Ovary (tissue), 9 donors: ENCODE results near the gene ANKFN1. TPM values are rescaled to one million over a fixed set of nuclear protein-coding genes. Genes with fewer than 3 reads are reported as not detected.

Source experiments
- DNase-seq, 5 donors: peaks; one replicate each; pipeline ENCODE4 v3.0.0-alpha.2; 2019 to 2020
- H3K27ac ChIP-seq, 2 donors: fragments of 200-600 bp; one replicate each; pipeline versions ENCODE4 v1.5.1 to v1.8.0; 2019 to 2022
- H3K27me3 ChIP-seq: fragments of 200-600 bp; one replicate; pipeline ENCODE4 v1.8.0; 2022
- H3K36me3 ChIP-seq: fragments of 200-600 bp; sonication (generic); one replicate; pipeline ENCODE4 v1.5.1; 2019
- H3K4me1 ChIP-seq: one replicate; pipeline ENCODE4 v1.8.1; 2013; ENCODE audit warnings: mild to moderate bottlenecking, moderate library complexity; ENCODE audit not compliant: insufficient read depth
- H3K4me3 ChIP-seq: fragments of 200-600 bp; sonication (generic); one replicate; pipeline ENCODE4 v1.5.1; 2017
- H3K9me3 ChIP-seq, 2 donors: fragments of 200-600 bp in 1 of 2; sonication (generic) in 1 of 2; one replicate each; pipeline versions ENCODE4 v1.5.1 to v1.8.1; 2013 to 2019; ENCODE audit warnings: mild to moderate bottlenecking in 1 of 2, moderate library complexity in 1 of 2
- EP300 ChIP-seq: sonication (generic); formaldehyde crosslinking; IDR thresholded peaks from one replicate; pipeline ENCODE4 v1.6.1; 2017; ENCODE audit warnings: antibody characterized with exemption
- POLR2A ChIP-seq: fragments of 450-650 bp; IDR thresholded peaks from one replicate; pipeline ENCODE4 v1.6.1; 2017; ENCODE audit warnings: antibody characterized with exemption, mild to moderate bottlenecking, moderate library complexity
- WGBS, 3 donors: extraction: QIAGEN DNeasy Blood & Tissue Kit in 1 of 3; methylation state at CpG; one replicate each; pipeline versions ENCODE4 v1.1.5 to v1.1.7; 2013 to 2017; 5-methylcytosine and 5-hydroxymethylcytosine counted together
- intact Hi-C, 4 donors: fragments of 100-400 bp; cut with DNase I; formaldehyde crosslinking; loops; one replicate each; pipeline versions ENCODE4 v1.11.0 to v1.15.1; 2022 to 2023
- polyA plus RNA-seq, 2 donors: library from polyadenylated mRNA; stranded (reverse); fragments of 200-250 nt in 1 of 2; fragments of 350-450 nt in 1 of 2; fragmentation: Illumina TruSeq in 1 of 2; extraction: RNeasy Lipid Tissue Mini Kit (QIAGEN cat#74804) in 1 of 2; gene quantifications; one replicate each; pipeline ENCODE4 v1.2.3, GENCODE V29; 2013 to 2014
- total RNA-seq, 7 donors: library from RNA; depleted of rRNA in 2 of 7; stranded (reverse); fragments of >200 nt in 2 of 7; fragmentation: NEBNext Ultra II Directional in 3 of 7; extraction: Animal tissue kit (Norgen Biotek cat#: 25700) in 3 of 7; gene quantifications; one replicate each; pipeline versions ENCODE4 v1.1.0 to v1.2.4, GENCODE V29; 2016 to 2023
- TF ChIP-seq, protein P1 (sequence below), 3 donors: fragments of 450-650 bp in 2 of 3; fragments of 200-600 bp in 1 of 3; IDR thresholded peaks; one replicate each; pipeline versions ENCODE4 v1.5.1 to v1.8.0; 2016 to 2022; ENCODE audit warnings: antibody characterized with exemption in 3 of 3, mild to moderate bottlenecking in 1 of 3
- donor health status: DM: no; HTN: no; CAD: no; lungs with moderate emphysema.
- donor health status: DM: no; HTN: no; CAD: no.
- donor health status: Bipolar disorder and iron deficiency.
- donor health status: DM: yes; HTN: yes; CAD: no.
- donor health status: DM: no; HTN: no; CAD: no.
- donor health status: DM: yes; HTN: yes; CAD: no.

ANKFN1 gene
- total and polyA plus RNA-seq, 9 donors = 0.02 to 4.4 (median 0.54) TPM; not detected in 3

DNA sequence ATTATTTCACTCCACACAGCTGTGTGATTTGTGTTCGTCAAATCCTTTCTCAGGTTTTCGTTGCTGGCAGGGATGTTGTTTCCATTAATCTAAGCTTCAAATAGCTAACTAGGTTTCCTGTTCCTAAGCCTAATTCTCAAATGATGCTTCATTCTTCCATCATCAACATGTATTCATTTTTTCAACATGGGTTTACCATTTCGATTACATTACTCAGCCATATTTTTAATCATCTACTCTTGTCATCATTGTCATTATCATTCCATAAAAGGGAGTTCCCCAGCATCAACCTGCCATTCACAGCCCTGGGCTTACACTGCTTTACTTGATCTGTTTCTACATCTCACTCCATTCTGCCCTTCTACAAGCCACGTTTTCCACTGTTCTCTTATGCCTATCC lies 33.3 kb upstream of the ANKFN1 start:
- TF ChIP-seq, protein P1, sequence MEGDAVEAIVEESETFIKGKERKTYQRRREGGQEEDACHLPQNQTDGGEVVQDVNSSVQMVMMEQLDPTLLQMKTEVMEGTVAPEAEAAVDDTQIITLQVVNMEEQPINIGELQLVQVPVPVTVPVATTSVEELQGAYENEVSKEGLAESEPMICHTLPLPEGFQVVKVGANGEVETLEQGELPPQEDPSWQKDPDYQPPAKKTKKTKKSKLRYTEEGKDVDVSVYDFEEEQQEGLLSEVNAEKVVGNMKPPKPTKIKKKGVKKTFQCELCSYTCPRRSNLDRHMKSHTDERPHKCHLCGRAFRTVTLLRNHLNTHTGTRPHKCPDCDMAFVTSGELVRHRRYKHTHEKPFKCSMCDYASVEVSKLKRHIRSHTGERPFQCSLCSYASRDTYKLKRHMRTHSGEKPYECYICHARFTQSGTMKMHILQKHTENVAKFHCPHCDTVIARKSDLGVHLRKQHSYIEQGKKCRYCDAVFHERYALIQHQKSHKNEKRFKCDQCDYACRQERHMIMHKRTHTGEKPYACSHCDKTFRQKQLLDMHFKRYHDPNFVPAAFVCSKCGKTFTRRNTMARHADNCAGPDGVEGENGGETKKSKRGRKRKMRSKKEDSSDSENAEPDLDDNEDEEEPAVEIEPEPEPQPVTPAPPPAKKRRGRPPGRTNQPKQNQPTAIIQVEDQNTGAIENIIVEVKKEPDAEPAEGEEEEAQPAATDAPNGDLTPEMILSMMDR (IDR thresholded peaks at IDR 0.05) = no peak
- TF ChIP-seq EP300 (no peak), POLR2A (no peak)
- intact Hi-C loops = no loop called here
- no peak overlapping the region for H3K27ac ChIP-seq
- H3K36me3 ChIP-seq = no peaks in the 10 kb centered on the region
- H3K4me3 ChIP-seq = no peak overlapping the region
- H3K9me3 ChIP-seq = no peaks in the 10 kb centered on the region
- H3K27me3 ChIP-seq = no peaks in the 10 kb centered on the region
- H3K4me1 ChIP-seq = no peaks in the 10 kb centered on the region
- DNase-seq = no peak
- WGBS, 3 donors = 60 to 70% (median 65%) methylated on average over 4 of the region's 4 CpGs

DNA sequence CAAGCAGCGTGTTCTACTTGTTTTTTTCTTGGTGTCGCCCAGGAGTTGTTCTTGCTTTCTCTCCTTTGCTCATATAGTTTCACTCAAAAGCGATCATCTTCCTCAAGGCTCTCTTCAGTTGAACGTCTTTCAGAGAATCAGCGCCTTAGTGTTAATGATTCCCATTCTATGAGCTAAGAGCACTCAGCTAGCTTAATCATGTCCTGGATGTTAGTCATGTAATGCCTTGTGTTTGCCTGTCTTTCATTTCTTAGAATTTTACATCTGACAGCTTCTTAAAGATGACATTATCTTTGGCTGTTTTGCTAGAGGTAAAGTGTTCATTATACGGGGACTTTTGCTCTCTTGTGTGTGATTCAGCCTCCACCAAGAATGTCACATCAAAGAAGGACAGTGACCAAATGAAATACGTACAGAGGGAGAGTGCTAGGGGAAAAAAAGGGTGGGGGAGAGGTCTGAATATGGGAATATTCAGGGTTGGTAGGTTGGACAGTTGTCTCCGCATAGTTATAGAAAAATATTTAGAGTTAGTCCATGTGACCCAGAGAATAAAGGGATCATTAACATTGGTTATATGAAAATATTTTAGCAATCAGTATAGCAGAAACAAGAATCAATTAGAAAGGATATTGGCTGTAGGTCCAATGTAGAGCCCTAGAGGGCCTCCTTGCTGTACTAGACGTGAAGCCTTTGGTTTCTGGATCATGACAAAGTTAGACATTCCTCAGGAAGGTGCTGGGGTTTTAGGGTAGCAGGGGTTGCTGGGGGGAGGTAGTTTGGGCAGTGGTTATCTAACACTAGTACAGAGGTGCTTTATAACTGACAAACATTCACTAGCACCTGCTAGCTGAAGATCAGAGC lies 31.9 kb upstream of the ANKFN1 start:
- no peak overlapping the region for H3K4me3 ChIP-seq
- WGBS, 3 donors = 69 to 74% (median 70%) methylated on average over 9 of the region's 9 CpGs
- H3K27me3 ChIP-seq = no peaks in the 10 kb centered on the region
- no peaks in the 10 kb centered on the region for H3K9me3 ChIP-seq
- H3K27ac ChIP-seq = no peak overlapping the region
- no peaks in the 10 kb centered on the region for H3K4me1 ChIP-seq
- intact Hi-C loops = no loop called here
- TF ChIP-seq POLR2A = no peak
- TF ChIP-seq, protein P1 (IDR thresholded peaks at IDR 0.05) = no peak
- no peak for TF ChIP-seq EP300
- no peaks in the 10 kb centered on the region for H3K36me3 ChIP-seq
- no peak for DNase-seq

DNA sequence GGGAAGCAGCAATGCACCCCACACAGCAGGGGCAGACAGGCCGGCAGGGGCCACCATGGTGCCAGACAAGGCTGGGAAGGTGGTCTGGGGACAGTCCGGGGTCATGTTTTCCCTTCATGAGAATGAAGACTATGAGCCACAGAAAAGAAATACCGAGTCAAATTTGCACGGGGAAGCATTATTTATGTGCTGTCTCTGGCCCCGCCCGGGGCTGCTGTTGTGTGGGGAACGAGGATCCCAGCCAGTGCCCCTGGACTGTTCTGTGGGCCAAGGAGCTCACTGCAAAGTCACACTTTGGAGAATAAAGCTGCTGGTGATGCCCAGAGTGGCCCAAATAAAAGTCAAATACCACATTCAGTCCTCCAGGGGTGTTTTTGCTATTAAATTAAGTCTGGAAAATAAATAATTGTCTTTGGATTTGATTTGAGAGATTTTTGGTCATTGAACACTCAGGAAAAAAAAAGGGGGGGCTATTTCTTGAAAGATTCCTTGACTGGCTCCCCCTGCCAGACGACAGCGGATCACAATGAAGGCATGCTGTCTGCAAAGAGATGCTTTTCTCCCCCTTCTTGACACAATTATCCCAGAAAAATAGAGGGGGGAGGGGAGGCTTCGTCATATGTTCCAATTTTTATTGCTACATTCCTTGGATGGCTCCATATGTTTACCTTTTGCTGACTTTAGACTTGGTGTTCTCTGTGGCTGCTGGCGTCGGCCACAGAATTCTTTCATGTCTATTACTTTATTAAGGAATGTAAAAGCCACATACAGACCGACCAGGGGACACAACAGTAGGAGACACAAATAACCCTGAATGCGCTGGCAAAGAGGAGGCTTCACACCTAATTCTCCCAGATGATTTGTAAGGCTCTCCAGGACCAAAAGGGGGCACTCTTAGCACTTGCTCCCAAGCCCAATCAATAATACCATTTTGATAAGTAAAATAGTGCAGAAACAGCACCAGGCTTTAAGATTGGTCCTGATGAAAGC lies 27.1 kb upstream of the ANKFN1 start:
- no peak overlapping the region for H3K27ac ChIP-seq
- no peaks in the 10 kb centered on the region for H3K4me1 ChIP-seq
- H3K27me3 ChIP-seq = no peaks in the 10 kb centered on the region
- no peaks in the 10 kb centered on the region for H3K9me3 ChIP-seq
- intact Hi-C loops = no loop called here
- no peak overlapping the region for H3K4me3 ChIP-seq
- no peaks in the 10 kb centered on the region for H3K36me3 ChIP-seq
- TF ChIP-seq, protein P1 (IDR thresholded peaks at IDR 0.05) = no peak
- TF ChIP-seq POLR2A = no peak
- TF ChIP-seq EP300 = no peak
- 34 to 38% (median 37%) methylated on average over 14 of the region's 14 CpGs for WGBS, 3 donors
- DNase-seq = no peak

DNA sequence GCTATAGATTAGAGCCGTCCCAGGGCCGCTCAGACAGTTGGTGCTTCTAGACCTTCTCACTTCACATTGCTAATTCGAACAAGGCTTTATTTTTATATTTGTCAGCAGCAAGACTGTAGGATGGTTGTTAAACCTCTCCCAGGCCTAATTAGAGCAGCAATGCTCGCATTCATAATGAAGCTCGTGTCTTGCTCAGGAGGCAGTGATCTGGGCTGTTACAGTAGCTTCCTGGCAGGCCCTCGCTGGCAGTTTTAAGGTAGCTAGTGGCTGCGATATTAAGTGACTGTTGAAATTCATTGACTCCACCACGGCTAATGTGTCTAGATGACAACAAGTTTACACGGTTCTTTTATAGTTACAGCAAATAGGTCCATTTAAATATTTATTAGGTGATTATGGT lies 23.2 kb upstream of the ANKFN1 start:
- no peak overlapping the region for H3K27ac ChIP-seq
- H3K4me1 ChIP-seq = no peaks in the 10 kb centered on the region
- 59 to 75% (median 61%) methylated on average over 9 of the region's 9 CpGs for WGBS, 3 donors
- H3K9me3 ChIP-seq = no peaks in the 10 kb centered on the region
- no peaks in the 10 kb centered on the region for H3K36me3 ChIP-seq
- intact Hi-C loops = no loop called here
- DNase-seq = no peak
- TF ChIP-seq POLR2A = no peak
- H3K4me3 ChIP-seq = no peak overlapping the region
- no peaks in the 10 kb centered on the region for H3K27me3 ChIP-seq
